Kidney epithelial cell (primary cell): Measurements from ENCODE around the gene GLIS1. TPM values are rescaled to one million over a fixed set of nuclear protein-coding genes. Genes with fewer than 3 reads are reported as not detected.

Experiments used
- DNase-seq: peaks from one replicate; pipeline ENCODE4 v3.0.0-alpha.2; 2010; ENCODE audit warnings: low read depth
- H3K27me3 ChIP-seq: 2 replicates; pipeline ENCODE4 v1.6.0; 2011; ENCODE audit warnings: low read length; ENCODE audit not compliant: control insufficient read depth, insufficient read depth
- H3K36me3 ChIP-seq: 2 replicates; pipeline ENCODE4 v1.5.1; 2011; ENCODE audit warnings: low read length; ENCODE audit not compliant: control insufficient read depth, insufficient read depth
- H3K4me3 ChIP-seq: 2 replicates; pipeline ENCODE4 v1.5.1; 2011; ENCODE audit warnings: low read depth, mild to moderate bottlenecking, control low read depth, low read length
- CTCF ChIP-seq: IDR thresholded peaks from 2 replicates; pipeline ENCODE4 v1.5.1; 2011; ENCODE audit warnings: mild to moderate bottlenecking, moderate library complexity, low read length, control low read depth, inconsistent platforms; ENCODE audit not compliant: insufficient read depth, poor library complexity, severe bottlenecking
- total RNA-seq: library from RNA; depleted of rRNA; stranded (reverse); fragments of >200 nt; gene quantifications from 2 replicates; pipeline ENCODE4 v1.2.3, GENCODE V29; 2015

The GLIS1 gene
- total RNA-seq, 1 donor from 2014 or later = 0.63 TPM

- no peaks in the 10 kb centered on the region for H3K27me3 ChIP-seq
- DNase-seq = no peak
- no peak for TF ChIP-seq CTCF
- no peaks in the 10 kb centered on the region for H3K36me3 ChIP-seq
- H3K4me3 ChIP-seq = no peak overlapping the region
These were observed 10.1 kb downstream of the GLIS1 start for GRCh38 chr1:53728702-53729455.

GRCh38 chr1:53728196-53728595, 10.8 kb downstream of the GLIS1 start:
- TF ChIP-seq CTCF = no peak
- no peak for DNase-seq
- H3K36me3 ChIP-seq = no peaks in the 10 kb centered on the region
- no peaks in the 10 kb centered on the region for H3K27me3 ChIP-seq
- no peak overlapping the region for H3K4me3 ChIP-seq

- H3K27me3 ChIP-seq = no peaks in the 10 kb centered on the region
- TF ChIP-seq CTCF = no peak
- no peak for DNase-seq
These were observed 11.4 kb downstream of the GLIS1 start for GRCh38 chr1:53727461-53728092.

GRCh38 chr1:53726009-53726600, 12.9 kb downstream of the GLIS1 start:
- Histone ChIP-seq H3K4me3 (no peak overlapping the region), H3K27me3 (no peaks in the 10 kb centered on the region), H3K36me3 (no peaks in the 10 kb centered on the region)
- DNase-seq = no peak
- no peak for TF ChIP-seq CTCF

More at GRCh38 chr1:53727461-53728092, 11.4 kb downstream of the GLIS1 start:
- Histone ChIP-seq H3K4me3 (no peak overlapping the region), H3K36me3 (no peaks in the 10 kb centered on the region)

GRCh38 chr1:53725238-53725689, 13.7 kb downstream of the GLIS1 start:
- H3K36me3 ChIP-seq = no peaks in the 10 kb centered on the region
- no peak for DNase-seq
- H3K4me3 ChIP-seq = no peak overlapping the region
- no peak for TF ChIP-seq CTCF
- H3K27me3 ChIP-seq = no peaks in the 10 kb centered on the region
